Retinal pigment epithelial cell (primary cell): Measurements from ENCODE around the gene SEMA4D.

Source experiments
- DNase-seq: peaks from one replicate; pipeline ENCODE4 v3.0.0-alpha.2; 2010; ENCODE audit warnings: low read depth
- H3K4me3 ChIP-seq: 2 replicates; pipeline ENCODE4 v1.5.1; 2011; ENCODE audit warnings: mild to moderate bottlenecking, low read length, control low read depth, moderate library complexity
- CTCF ChIP-seq: conservative IDR thresholded peaks from 2 replicates; pipeline ENCODE4 v1.5.1; 2011; ENCODE audit warnings: low read depth, low read length, control low read depth, inconsistent platforms

Gene SEMA4D

GRCh38 chr9:89390578-89391116, 107.3 kb downstream of the SEMA4D start:
- TF ChIP-seq CTCF: no peak
- no peak overlapping the region for H3K4me3 ChIP-seq
- DNase-seq: no peak

GRCh38 chr9:89390068-89390555, 107.8 kb downstream of the SEMA4D start:
- TF ChIP-seq CTCF: no peak
- no peak for DNase-seq
- no peak overlapping the region for H3K4me3 ChIP-seq

GRCh38 chr9:89388868-89389177, 109.1 kb downstream of the SEMA4D start:
- no peak overlapping the region for H3K4me3 ChIP-seq
- DNase-seq: no peak
- no peak for TF ChIP-seq CTCF

- DNase-seq: no peak
- H3K4me3 ChIP-seq: no peak overlapping the region
- no peak for TF ChIP-seq CTCF
These were observed 109.6 kb downstream of the SEMA4D start for GRCh38 chr9:89388084-89388867.

GRCh38 chr9:89387197-89387849, 110.6 kb downstream of the SEMA4D start:
- H3K4me3 ChIP-seq: no peak overlapping the region
- DNase-seq: no peak
- TF ChIP-seq CTCF: no peak

DNA sequence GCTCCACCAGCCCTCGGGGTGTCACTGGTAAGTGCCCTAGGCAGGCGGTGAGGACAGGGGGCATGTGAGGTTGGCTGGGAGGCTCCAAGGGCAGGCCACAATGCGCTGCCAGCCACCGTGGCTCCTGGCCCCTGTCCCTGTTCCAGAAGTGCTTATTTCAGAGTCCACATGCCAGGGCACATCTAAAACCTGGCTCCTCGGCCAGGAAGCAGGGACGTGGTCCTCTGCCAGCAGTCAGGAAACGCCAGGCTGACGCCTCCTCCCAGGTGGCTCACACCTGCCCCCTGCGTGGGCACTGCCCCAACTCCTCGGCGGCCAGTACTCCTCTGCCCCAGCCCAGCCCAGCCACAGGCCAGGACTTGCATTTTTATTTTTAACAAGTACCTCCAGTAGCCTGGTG, 111.1 kb downstream of the SEMA4D start:
- DNase-seq: no peak
- H3K4me3 ChIP-seq: no peak overlapping the region
- no peak for TF ChIP-seq CTCF
